Mucosa of descending colon (tissue), 3 donors: ENCODE measurements around the gene PTPRK. TPM values are rescaled to one million over a fixed set of nuclear protein-coding genes. Genes with fewer than 3 reads are reported as not detected.
A peak's percentile ranks its signal among the peaks of the same experiment; 100 is the strongest.

Source experiments
- ATAC-seq: fragments of 200-7000 bp; cut with Tn5 transposase; one replicate; pipeline ENCODE4 v1.9.1; 2020; ENCODE audit warnings: mild to moderate bottlenecking, moderate library complexity
- DNase-seq, 3 donors: peaks; one replicate each; pipeline ENCODE4 v3.0.0-alpha.2; 2020
- H3K36me3 ChIP-seq: fragments of 200-600 bp; one replicate; pipeline ENCODE4 v1.8.0; 2021; ENCODE audit warnings: low read depth, mild to moderate bottlenecking
- H3K4me1 ChIP-seq: fragments of 200-600 bp; one replicate; pipeline ENCODE4 v1.8.0; 2021; ENCODE audit warnings: low read depth, mild to moderate bottlenecking
- H3K4me3 ChIP-seq: fragments of 200-600 bp; one replicate; pipeline ENCODE4 v1.8.0; 2021; ENCODE audit warnings: mild to moderate bottlenecking
- H3K9me3 ChIP-seq: fragments of 200-600 bp; one replicate; pipeline ENCODE4 v1.8.0; 2021; ENCODE audit warnings: mild to moderate bottlenecking
- intact Hi-C, 2 donors: fragments of 100-400 bp; cut with DNase I in 1 of 2; cut with micrococcal nuclease in 1 of 2; formaldehyde crosslinking; loops; one replicate each; pipeline versions ENCODE4 v1.11.0 to v1.11.1; 2022; cut with DNase I, micrococcal nuclease
- total RNA-seq, 3 donors: library from RNA; stranded (reverse); fragmentation: NEBNext Ultra II Directional in 2 of 3; extraction: Animal tissue kit (Norgen Biotek cat#: 25700) in 2 of 3; gene quantifications; one replicate each; pipeline versions ENCODE4 v1.2.1 to v1.2.4, GENCODE V29; 2021 to 2023
- TF ChIP-seq, protein P1 (sequence below): fragments of 200-600 bp; IDR thresholded peaks from one replicate; pipeline ENCODE4 v1.8.0; 2022; ENCODE audit warnings: antibody characterized with exemption, mild to moderate bottlenecking
- donor health status: DM: no; HTN: no; CAD: no; lungs with moderate emphysema.
- donor health status: DM: no; HTN: no; CAD: no.
- donor health status: DM: no; HTN: yes; CAD: no.

PTPRK gene
- total RNA-seq, 3 donors from 2014 or later: 75.9 to 159 (median 86.7) TPM

DNA sequence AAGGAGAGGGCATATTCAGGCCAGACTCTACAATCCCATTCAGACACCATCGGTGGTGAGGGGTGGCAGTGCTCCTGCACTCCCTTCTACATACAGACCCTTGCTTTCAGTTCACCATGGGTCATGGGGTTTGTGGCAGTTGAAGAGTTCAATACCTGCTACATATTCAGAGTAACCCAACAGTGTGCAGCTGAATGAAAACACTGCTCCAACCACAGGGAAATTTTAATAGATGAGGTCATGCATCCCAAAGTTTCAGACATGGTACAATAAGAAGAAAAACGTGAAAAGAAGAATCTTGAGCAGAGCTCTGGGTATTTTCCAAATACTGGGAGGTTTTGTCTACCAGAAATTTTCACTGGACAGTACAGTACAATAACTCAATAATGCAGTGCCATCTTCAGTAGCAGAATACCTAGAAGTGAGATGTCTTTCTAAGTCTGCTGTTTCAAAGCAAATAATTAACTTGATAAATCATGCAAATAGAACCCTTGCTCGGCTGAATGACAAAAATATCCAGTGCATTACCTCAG lies 162.1 kb downstream of the PTPRK start:
- intact Hi-C loops: no loop called here

DNA sequence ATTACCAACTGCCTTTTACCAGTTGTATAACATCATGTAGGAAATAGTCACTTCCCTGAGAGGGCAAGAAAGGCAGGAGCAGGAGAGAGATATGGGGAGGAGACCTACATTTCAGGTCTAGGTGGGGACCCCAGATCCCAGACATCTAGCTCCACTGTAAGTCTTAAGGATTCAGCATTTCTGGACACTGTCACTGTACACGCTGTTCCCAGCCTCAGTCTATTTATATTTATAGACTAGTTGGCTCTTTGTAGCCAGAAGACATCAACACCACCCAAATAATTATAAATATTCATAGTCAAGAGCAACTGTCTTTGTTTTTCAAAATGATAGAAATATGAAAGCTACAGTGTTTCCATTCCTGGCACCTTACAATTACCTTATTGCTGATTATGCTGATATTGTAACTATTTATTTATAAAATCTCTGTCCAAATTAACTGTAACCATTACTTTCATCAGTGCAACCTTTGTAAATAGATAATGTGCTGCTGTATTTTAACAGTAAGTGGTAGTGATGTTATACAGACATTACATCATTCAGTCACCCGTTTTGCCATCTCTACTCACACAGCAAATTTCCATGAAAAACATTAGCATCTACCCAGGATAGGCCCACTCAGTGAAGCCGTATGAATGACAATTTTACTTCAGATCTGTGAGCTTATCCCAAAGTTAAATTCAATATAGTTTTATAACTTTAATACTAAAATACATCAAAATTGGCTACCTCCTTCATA lies 162.8 kb downstream of the PTPRK start:
- intact Hi-C loops: no loop called here
- peaks cover 4% of the 10 kb centered on the region for H3K4me1 ChIP-seq
- H3K4me3 ChIP-seq: no peak overlapping the region
- DNase-seq: no peak
- H3K9me3 ChIP-seq: no peaks in the 10 kb centered on the region
- TF ChIP-seq, protein P1, sequence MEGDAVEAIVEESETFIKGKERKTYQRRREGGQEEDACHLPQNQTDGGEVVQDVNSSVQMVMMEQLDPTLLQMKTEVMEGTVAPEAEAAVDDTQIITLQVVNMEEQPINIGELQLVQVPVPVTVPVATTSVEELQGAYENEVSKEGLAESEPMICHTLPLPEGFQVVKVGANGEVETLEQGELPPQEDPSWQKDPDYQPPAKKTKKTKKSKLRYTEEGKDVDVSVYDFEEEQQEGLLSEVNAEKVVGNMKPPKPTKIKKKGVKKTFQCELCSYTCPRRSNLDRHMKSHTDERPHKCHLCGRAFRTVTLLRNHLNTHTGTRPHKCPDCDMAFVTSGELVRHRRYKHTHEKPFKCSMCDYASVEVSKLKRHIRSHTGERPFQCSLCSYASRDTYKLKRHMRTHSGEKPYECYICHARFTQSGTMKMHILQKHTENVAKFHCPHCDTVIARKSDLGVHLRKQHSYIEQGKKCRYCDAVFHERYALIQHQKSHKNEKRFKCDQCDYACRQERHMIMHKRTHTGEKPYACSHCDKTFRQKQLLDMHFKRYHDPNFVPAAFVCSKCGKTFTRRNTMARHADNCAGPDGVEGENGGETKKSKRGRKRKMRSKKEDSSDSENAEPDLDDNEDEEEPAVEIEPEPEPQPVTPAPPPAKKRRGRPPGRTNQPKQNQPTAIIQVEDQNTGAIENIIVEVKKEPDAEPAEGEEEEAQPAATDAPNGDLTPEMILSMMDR: no peak
- no peaks in the 10 kb centered on the region for H3K36me3 ChIP-seq
- no peak for ATAC-seq

More for the DNA sequence above, 162.1 kb downstream of the PTPRK start:
- TF ChIP-seq, protein P1: no peak
- Histone ChIP-seq H3K4me1 (peaks cover 4% of the 10 kb centered on the region), H3K9me3 (no peaks in the 10 kb centered on the region), H3K36me3 (no peaks in the 10 kb centered on the region), H3K4me3 (no peak overlapping the region)
- ATAC-seq (no peak), DNase-seq (no peak)

DNA sequence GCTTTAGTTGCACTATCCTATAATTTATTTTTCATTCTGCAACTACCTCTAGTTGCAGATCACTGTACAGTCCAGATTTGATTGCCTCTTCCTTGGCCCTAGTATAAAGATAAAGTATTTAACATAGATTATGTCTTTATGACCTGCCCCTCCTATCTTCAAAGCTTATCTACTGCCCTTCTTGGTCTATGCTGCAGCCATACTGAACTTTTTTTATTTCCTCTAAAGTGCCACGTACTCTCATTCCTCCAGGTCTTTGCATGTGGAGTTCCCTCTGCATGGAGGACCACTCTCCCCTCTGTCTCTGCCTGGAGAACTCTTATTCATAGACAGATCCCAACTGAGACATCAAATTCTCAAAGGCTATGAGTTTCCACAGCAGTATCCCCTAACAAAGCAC lies 168.0 kb downstream of the PTPRK start:
- no peak for DNase-seq
- Histone ChIP-seq H3K9me3 (no peaks in the 10 kb centered on the region), H3K4me3 (no peak overlapping the region), H3K4me1 (peaks cover 6% of the 10 kb centered on the region), H3K36me3 (no peaks in the 10 kb centered on the region)
- TF ChIP-seq, protein P1: no peak
- ATAC-seq: peak; percentile 95
- intact Hi-C loops: no loop called here

DNA sequence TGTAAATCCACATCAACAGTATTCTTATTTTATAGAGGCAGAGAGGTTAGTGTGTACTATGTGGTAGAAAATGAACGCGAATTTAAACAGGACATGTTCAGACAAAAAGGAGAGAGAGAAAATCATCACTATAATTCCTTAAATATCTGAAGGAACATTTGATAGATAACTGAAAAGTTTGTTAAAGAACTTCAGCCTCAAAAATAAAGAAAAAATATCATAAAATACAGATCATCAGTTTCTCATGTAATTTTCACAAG lies 169.2 kb downstream of the PTPRK start:
- intact Hi-C loops: no loop called here
- peaks cover 6% of the 10 kb centered on the region for H3K4me1 ChIP-seq
- H3K36me3 ChIP-seq: no peaks in the 10 kb centered on the region
- ATAC-seq: no peak
- H3K4me3 ChIP-seq: no peak overlapping the region
- no peaks in the 10 kb centered on the region for H3K9me3 ChIP-seq
- TF ChIP-seq, protein P1: no peak
- DNase-seq: no peak

DNA sequence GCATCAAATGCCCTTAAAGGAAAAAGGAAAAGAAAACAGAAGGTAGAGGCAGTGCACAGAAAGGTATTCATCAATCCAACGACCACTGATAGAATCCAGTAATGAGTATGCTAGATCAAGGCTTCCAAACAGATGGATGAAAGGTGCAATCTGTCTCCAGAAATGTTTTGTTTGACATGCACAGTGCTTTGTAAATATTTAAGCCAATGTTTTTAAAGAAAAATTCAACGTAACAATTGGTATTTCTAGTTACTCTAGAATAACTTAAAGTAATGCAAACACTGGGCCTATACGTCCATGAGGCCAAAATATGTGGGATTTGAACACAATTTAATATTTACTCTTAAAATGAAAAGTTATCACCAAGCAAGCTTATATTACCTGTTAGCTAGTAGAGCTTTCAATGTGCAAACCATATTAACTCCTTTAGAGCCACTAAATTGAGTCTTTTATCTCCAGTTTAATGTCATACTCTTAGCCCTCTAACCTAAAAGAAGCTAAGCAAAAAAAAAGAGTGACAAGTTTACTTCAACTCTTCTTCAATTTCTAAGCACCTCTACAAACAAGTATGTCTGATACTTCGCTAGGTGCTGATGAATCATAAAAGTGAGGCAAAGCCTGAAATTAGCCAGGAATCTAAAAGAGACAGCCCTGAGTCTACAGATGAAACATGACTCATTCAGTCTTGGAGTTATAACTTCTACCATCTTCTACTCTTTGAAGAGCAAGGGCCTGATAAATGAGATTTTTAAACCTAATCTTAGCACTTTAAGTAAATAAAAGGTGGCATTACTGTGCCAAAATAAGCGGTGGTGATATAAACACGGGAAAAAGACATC lies 169.8 kb downstream of the PTPRK start:
- DNase-seq: no peak
- H3K9me3 ChIP-seq: no peaks in the 10 kb centered on the region
- ATAC-seq: peak; percentile 72
- TF ChIP-seq, protein P1: no peak
- H3K36me3 ChIP-seq: no peaks in the 10 kb centered on the region
- intact Hi-C loops: no loop called here
- no peak overlapping the region for H3K4me3 ChIP-seq
- peaks cover 6% of the 10 kb centered on the region for H3K4me1 ChIP-seq
